ENCODE data around the gene THOC5.
"Not testable (repeated sequence)": the region's sequence is repeated elsewhere in the genome, so short reads cannot be mapped to it uniquely, and the experiment has no call there.

The THOC5 gene

GRCh38 chr22:29570912-29571549, 17.5 kb upstream of the THOC5 start:
- ATAC-seq, result no peak
- no peak for TF ChIP-seq CSRNP3 (CRISPR knock-in tag; IDR thresholded peaks at IDR 0.05)

- no peak for TF ChIP-seq SNAI2 (CRISPR knock-in tag; IDR thresholded peaks at IDR 0.05)
- TF ChIP-seq TOX (CRISPR knock-in tag; IDR thresholded peaks at IDR 0.05; ENCODE audit: borderline replicate concordance), result no peak
- TF ChIP-seq GLIS3 (CRISPR knock-in tag; IDR thresholded peaks at IDR 0.05), result no peak
- no peak for TF ChIP-seq ISL1 (CRISPR knock-in tag; IDR thresholded peaks at IDR 0.05)
- TF ChIP-seq PATZ1 (CRISPR knock-in tag; IDR thresholded peaks at IDR 0.05; ENCODE audit: borderline replicate concordance), result no peak
- no peak for TF ChIP-seq ZC3H10 (CRISPR knock-in tag; IDR thresholded peaks at IDR 0.05)
- no peak for TF ChIP-seq TSHZ2 (CRISPR knock-in tag; IDR thresholded peaks at IDR 0.05)
- TF ChIP-seq CSRNP3 (CRISPR knock-in tag; IDR thresholded peaks at IDR 0.05), result no peak
- no peak for TF ChIP-seq CREB5 (CRISPR knock-in tag; IDR thresholded peaks at IDR 0.05; ENCODE audit: low read depth)
- no peak for TF ChIP-seq ZNF565 (CRISPR knock-in tag; conservative IDR thresholded peaks at IDR 0.05; ENCODE audit: low read depth)
- no peak for TF ChIP-seq ESRRG (CRISPR knock-in tag; IDR thresholded peaks at IDR 0.05)
- TF ChIP-seq ZFP3 (CRISPR knock-in tag; IDR thresholded peaks at IDR 0.05), result no peak
- no peak for TF ChIP-seq CSDC2 (CRISPR knock-in tag; IDR thresholded peaks at IDR 0.05)
- no peak for TF ChIP-seq PPARA (CRISPR knock-in tag; IDR thresholded peaks at IDR 0.05; ENCODE audit: borderline replicate concordance)
- no peak for TF ChIP-seq ZNF8 (CRISPR knock-in tag; IDR thresholded peaks at IDR 0.05)
- ATAC-seq, result no peak
Measured at GRCh38 chr22:29570456-29570855, 16.9 kb upstream of the THOC5 start.

GRCh38 chr22:29569011-29569678, 15.6 kb upstream of the THOC5 start:
- no peak for ATAC-seq
- TF ChIP-seq ZNF8 (CRISPR knock-in tag; IDR thresholded peaks at IDR 0.05) (no peak), ESRRG (CRISPR knock-in tag; IDR thresholded peaks at IDR 0.05) (no peak), ZNF70 (CRISPR knock-in tag; IDR thresholded peaks at IDR 0.05) (no peak), ZFP3 (CRISPR knock-in tag; IDR thresholded peaks at IDR 0.05) (no peak), TCF4 (CRISPR knock-in tag; IDR thresholded peaks at IDR 0.05; ENCODE audit: borderline replicate concordance) (no peak)

- no peak for TF ChIP-seq CSDC2 (CRISPR knock-in tag; IDR thresholded peaks at IDR 0.05)
- TF ChIP-seq ZFP3 (CRISPR knock-in tag; IDR thresholded peaks at IDR 0.05), result no peak
- no peak for TF ChIP-seq ISL1 (CRISPR knock-in tag; IDR thresholded peaks at IDR 0.05)
- no peak for TF ChIP-seq GLIS3 (CRISPR knock-in tag; IDR thresholded peaks at IDR 0.05)
- no peak for TF ChIP-seq SNAI2 (CRISPR knock-in tag; IDR thresholded peaks at IDR 0.05)
- TF ChIP-seq PATZ1 (CRISPR knock-in tag; IDR thresholded peaks at IDR 0.05; ENCODE audit: borderline replicate concordance), result no peak
- no peak for ATAC-seq
Measured at GRCh38 chr22:29567338-29567737, 13.8 kb upstream of the THOC5 start.

GRCh38 chr22:29566513-29566912, 13.0 kb upstream of the THOC5 start:
- not testable (repeated sequence) for ATAC-seq
